HEK293 (cell line): Measurements from ENCODE around the gene CPNE4.

ENCODE experiments used
- CTCF ChIA-PET: fragments of 350-600 bp; formaldehyde crosslinking; extraction: SDS; loops from one replicate; lab custom pipeline; 2021; ENCODE audit warnings: antibody characterized with exemption; lab: Yijun Ruan, JAX
- POLR2A ChIA-PET: fragments of 300-600 bp; formaldehyde crosslinking; extraction: SDS; loops from one replicate; lab custom pipeline; 2020; ENCODE audit warnings: antibody characterized with exemption, inconsistent platforms; lab: Yijun Ruan, JAX
- H3K27ac ChIP-seq: fragments of 200-500 bp; sonication (Bioruptor generic); 2 replicates; pipeline ENCODE4 v1.5.1; 2014; ENCODE audit warnings: low read depth, low read length, control low read depth, inconsistent platforms; ENCODE audit errors: extremely low read depth
- H3K36me3 ChIP-seq, 2 experiments: fragments of 200-500 bp in 1 of 2; sonication (Bioruptor generic) in 1 of 2; 1 replicate in 1 of 2; 2 replicates in 1 of 2; pipeline ENCODE4 v1.5.1; 2014 to 2017; ENCODE audit warnings: inconsistent platforms in 2 of 2, low read length in 2 of 2; ENCODE audit not compliant: control insufficient read depth in 2 of 2, insufficient read depth in 1 of 2
- H3K4me1 ChIP-seq: fragments of 200-500 bp; sonication (Bioruptor generic); 2 replicates; pipeline ENCODE4 v1.5.1; 2014; ENCODE audit warnings: mild to moderate bottlenecking, low read length, inconsistent platforms; ENCODE audit not compliant: control insufficient read depth, insufficient read depth
- H3K4me3 ChIP-seq: 2 replicates; pipeline ENCODE4 v1.5.1; 2011; ENCODE audit warnings: low read depth, mild to moderate bottlenecking, control low read depth, low read length, moderate library complexity
- H3K9me3 ChIP-seq: fragments of 200-500 bp; sonication (Bioruptor generic); 2 replicates; pipeline ENCODE4 v1.5.1; 2014; ENCODE audit warnings: low read depth, low read length, inconsistent platforms; ENCODE audit not compliant: control insufficient read depth, insufficient read depth
- EGR2 ChIP-seq: fragments of 450-650 bp; formaldehyde crosslinking; IDR thresholded peaks from 2 replicates; pipeline ENCODE4 v1.5.1; 2016; ENCODE audit warnings: low read depth, missing biosample characterization, missing genetic modification characterization
- MEIS1 ChIP-seq: sonication (generic); formaldehyde crosslinking; IDR thresholded peaks from 2 replicates; pipeline ENCODE4 v1.8.1; 2022; ENCODE audit warnings: missing genetic modification reagents, mild to moderate bottlenecking, borderline replicate concordance
- SALL2 ChIP-seq: fragments of 450-650 bp; formaldehyde crosslinking; IDR thresholded peaks from 2 replicates; pipeline ENCODE4 v1.5.0; 2017; ENCODE audit warnings: missing biosample characterization, mild to moderate bottlenecking, missing genetic modification characterization, borderline replicate concordance
- SCRT1 ChIP-seq: fragments of 450-650 bp; formaldehyde crosslinking; IDR thresholded peaks from 2 replicates; pipeline ENCODE4 v1.5.1; 2016; ENCODE audit warnings: missing biosample characterization, missing genetic modification characterization, borderline replicate concordance
- TRIM28 ChIP-seq: IDR thresholded peaks from 2 replicates; pipeline ENCODE4 v1.6.1; 2011; ENCODE audit warnings: low read length, control low read depth, borderline replicate concordance
- YY2 ChIP-seq: fragments of 450-650 bp; formaldehyde crosslinking; IDR thresholded peaks from 2 replicates; pipeline ENCODE4 v1.5.1; 2016; ENCODE audit warnings: missing biosample characterization, missing genetic modification characterization
- ZBTB21 ChIP-seq: fragments of 450-650 bp; formaldehyde crosslinking; IDR thresholded peaks from 2 replicates; pipeline ENCODE4 v1.5.1; 2017; ENCODE audit warnings: missing biosample characterization, missing genetic modification characterization
- ZNF10 ChIP-seq: fragments of 450-650 bp; formaldehyde crosslinking; IDR thresholded peaks from 2 replicates; pipeline ENCODE4 v1.5.1; 2017; ENCODE audit warnings: missing biosample characterization, missing genetic modification characterization
- ZNF114 ChIP-seq: fragments of 450-650 bp; formaldehyde crosslinking; IDR thresholded peaks from 2 replicates; pipeline ENCODE4 v1.5.0; 2017; ENCODE audit warnings: missing biosample characterization, missing genetic modification characterization
- ZNF132 ChIP-seq: fragments of 450-650 bp; formaldehyde crosslinking; IDR thresholded peaks from 2 replicates; pipeline ENCODE4 v1.5.1; 2017; ENCODE audit warnings: missing biosample characterization, missing genetic modification characterization, borderline replicate concordance
- ZNF146 ChIP-seq: fragments of 450-650 bp; formaldehyde crosslinking; IDR thresholded peaks from 2 replicates; pipeline ENCODE4 v1.5.1; 2016; ENCODE audit warnings: missing biosample characterization, missing genetic modification characterization
- ZNF274 ChIP-seq, 2 experiments: fragments of 200-500 bp in 1 of 2; fragments of 450-650 bp in 1 of 2; sonication (Bioruptor generic) in 1 of 2; formaldehyde crosslinking in 1 of 2; IDR thresholded peaks; 2 replicates each; pipeline versions ENCODE4 v1.5.1 to v1.6.1; 2014 to 2016; ENCODE audit warnings: borderline replicate concordance in 1 of 2, inconsistent platforms in 1 of 2, low read length in 1 of 2, missing biosample characterization in 1 of 2, missing genetic modification characterization in 1 of 2
- ZNF292 ChIP-seq: fragments of 450-650 bp; formaldehyde crosslinking; IDR thresholded peaks from 2 replicates; pipeline ENCODE4 v1.5.1; 2016; ENCODE audit warnings: low read depth, missing biosample characterization, missing genetic modification characterization, borderline replicate concordance
- ZNF394 ChIP-seq: fragments of 450-650 bp; formaldehyde crosslinking; IDR thresholded peaks from 2 replicates; pipeline ENCODE4 v1.5.1; 2016; ENCODE audit warnings: missing biosample characterization, missing genetic modification characterization, mild to moderate bottlenecking, moderate library complexity, borderline replicate concordance
- ZNF561 ChIP-seq: fragments of 450-650 bp; IDR thresholded peaks from 2 replicates; pipeline ENCODE4 v1.5.1; 2018; ENCODE audit warnings: missing biosample characterization, missing genetic modification characterization, borderline replicate concordance
- ZNF585B ChIP-seq: fragments of 450-650 bp; formaldehyde crosslinking; IDR thresholded peaks from 2 replicates; pipeline ENCODE4 v1.5.1; 2016; ENCODE audit warnings: missing biosample characterization, missing genetic modification characterization
- ZNF600 ChIP-seq: fragments of 450-650 bp; formaldehyde crosslinking; IDR thresholded peaks from 2 replicates; pipeline ENCODE4 v1.5.1; 2016; ENCODE audit warnings: missing biosample characterization, missing genetic modification characterization
- ZNF654 ChIP-seq: fragments of 450-650 bp; formaldehyde crosslinking; IDR thresholded peaks from 2 replicates; pipeline ENCODE4 v1.5.1; 2016; ENCODE audit warnings: low read depth, missing biosample characterization, missing genetic modification characterization
- ZNF701 ChIP-seq: fragments of 450-650 bp; formaldehyde crosslinking; IDR thresholded peaks from 2 replicates; pipeline ENCODE4 v1.5.1; 2016; ENCODE audit warnings: missing biosample characterization, missing genetic modification characterization
- ZNF76 ChIP-seq: fragments of 450-650 bp; formaldehyde crosslinking; IDR thresholded peaks from 2 replicates; pipeline ENCODE4; 2016; ENCODE audit warnings: low read depth, missing biosample characterization, missing genetic modification characterization, borderline replicate concordance
- ZNF768 ChIP-seq: fragments of 450-650 bp; formaldehyde crosslinking; IDR thresholded peaks from 2 replicates; pipeline ENCODE4 v1.5.1; 2018; ENCODE audit warnings: missing biosample characterization, mild to moderate bottlenecking, missing genetic modification characterization
- ZNF785 ChIP-seq: fragments of 450-650 bp; formaldehyde crosslinking; IDR thresholded peaks from 2 replicates; pipeline ENCODE4 v1.5.1; 2016; ENCODE audit warnings: missing biosample characterization, missing genetic modification characterization
- ZNF830 ChIP-seq: fragments of 450-650 bp; IDR thresholded peaks from 2 replicates; pipeline ENCODE4 v1.5.0; 2018; ENCODE audit warnings: missing biosample characterization, missing genetic modification characterization, low read depth, mild to moderate bottlenecking, moderate library complexity
- ZSCAN16 ChIP-seq: fragments of 450-650 bp; formaldehyde crosslinking; IDR thresholded peaks from 2 replicates; pipeline ENCODE4 v1.5.1; 2016; ENCODE audit warnings: missing biosample characterization, missing genetic modification characterization
- ZSCAN23 ChIP-seq: fragments of 450-650 bp; formaldehyde crosslinking; IDR thresholded peaks from 2 replicates; pipeline ENCODE4 v1.5.1; 2016; ENCODE audit warnings: missing biosample characterization, missing genetic modification characterization
- TF ChIP-seq, protein P1 (sequence below): fragments of 450-650 bp; formaldehyde crosslinking; IDR thresholded peaks from 2 replicates; pipeline ENCODE4 v1.5.1; 2016; ENCODE audit warnings: missing biosample characterization, missing genetic modification characterization, borderline replicate concordance
- TF ChIP-seq, protein P2 (sequence below): fragments of 450-650 bp; formaldehyde crosslinking; IDR thresholded peaks from 2 replicates; pipeline ENCODE4 v1.5.1; 2017; ENCODE audit warnings: missing biosample characterization, missing genetic modification characterization
- TF ChIP-seq, protein P3 (sequence below): fragments of 450-650 bp; formaldehyde crosslinking; IDR thresholded peaks from 2 replicates; pipeline ENCODE4 v1.5.1; 2016; ENCODE audit warnings: missing biosample characterization, missing genetic modification characterization, low read depth
- TF ChIP-seq, protein P4 (sequence below): fragments of 450-650 bp; formaldehyde crosslinking; IDR thresholded peaks from 2 replicates; pipeline ENCODE4 v1.5.1; 2016; ENCODE audit warnings: missing biosample characterization, missing genetic modification characterization

CPNE4 gene

DNA sequence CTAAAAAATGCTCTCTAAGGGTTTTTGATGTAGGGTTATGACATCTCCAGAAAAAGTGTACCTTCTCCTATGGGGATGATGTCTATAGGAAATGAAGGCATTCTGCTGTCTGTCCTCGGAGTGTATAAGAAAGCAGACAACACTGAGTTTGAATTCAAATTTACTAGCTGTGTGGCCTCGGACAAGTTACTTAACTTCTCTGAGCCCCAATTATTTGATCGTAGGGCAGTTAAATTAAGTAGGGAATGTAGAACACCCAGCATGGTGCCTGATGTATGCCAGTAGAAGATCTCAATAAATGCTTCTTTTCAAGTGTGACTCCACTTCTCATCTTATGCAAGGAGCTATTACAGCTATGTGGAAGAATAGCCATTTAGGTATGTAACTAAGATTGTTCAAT is 184.6 kb downstream of the CPNE4 start:
- Histone ChIP-seq H3K9me3 (no peaks in the 10 kb centered on the region), H3K27ac (no peak overlapping the region), H3K4me1 (no peaks in the 10 kb centered on the region), H3K36me3 (no peaks in the 10 kb centered on the region), H3K4me3 (no peak overlapping the region)
- ChIA-PET CTCF (no interaction called here), POLR2A (no interaction called here)
- TF ChIP-seq, protein P1, sequence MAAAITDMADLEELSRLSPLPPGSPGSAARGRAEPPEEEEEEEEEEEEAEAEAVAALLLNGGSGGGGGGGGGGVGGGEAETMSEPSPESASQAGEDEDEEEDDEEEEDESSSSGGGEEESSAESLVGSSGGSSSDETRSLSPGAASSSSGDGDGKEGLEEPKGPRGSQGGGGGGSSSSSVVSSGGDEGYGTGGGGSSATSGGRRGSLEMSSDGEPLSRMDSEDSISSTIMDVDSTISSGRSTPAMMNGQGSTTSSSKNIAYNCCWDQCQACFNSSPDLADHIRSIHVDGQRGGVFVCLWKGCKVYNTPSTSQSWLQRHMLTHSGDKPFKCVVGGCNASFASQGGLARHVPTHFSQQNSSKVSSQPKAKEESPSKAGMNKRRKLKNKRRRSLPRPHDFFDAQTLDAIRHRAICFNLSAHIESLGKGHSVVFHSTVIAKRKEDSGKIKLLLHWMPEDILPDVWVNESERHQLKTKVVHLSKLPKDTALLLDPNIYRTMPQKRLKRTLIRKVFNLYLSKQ: no peak
- TF ChIP-seq ZSCAN23 (tag by site-specific recombination) (no peak), ZSCAN16 (tag by site-specific recombination) (no peak)

DNA sequence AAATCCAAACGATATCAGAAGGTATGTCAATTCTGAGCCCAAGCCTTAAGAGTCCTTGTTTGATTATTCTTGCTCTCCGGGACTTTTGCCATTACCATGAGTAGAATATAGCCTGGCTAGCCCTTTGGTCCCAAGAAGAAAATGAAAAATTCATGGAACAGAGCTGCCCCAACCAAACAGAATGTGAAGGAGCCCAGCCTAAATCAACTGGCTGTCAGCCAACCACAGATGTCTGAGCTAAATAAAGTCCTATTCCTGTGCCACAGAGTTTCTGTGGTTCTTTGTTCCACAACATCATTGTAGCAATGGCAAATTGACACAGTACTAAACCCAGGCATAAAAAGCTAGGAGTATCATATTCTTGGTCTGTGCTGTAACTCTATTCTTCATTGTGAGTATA is 185.2 kb downstream of the CPNE4 start:
- H3K27ac ChIP-seq: no peak overlapping the region
- ChIA-PET POLR2A (no interaction called here), CTCF (no interaction called here)

DNA sequence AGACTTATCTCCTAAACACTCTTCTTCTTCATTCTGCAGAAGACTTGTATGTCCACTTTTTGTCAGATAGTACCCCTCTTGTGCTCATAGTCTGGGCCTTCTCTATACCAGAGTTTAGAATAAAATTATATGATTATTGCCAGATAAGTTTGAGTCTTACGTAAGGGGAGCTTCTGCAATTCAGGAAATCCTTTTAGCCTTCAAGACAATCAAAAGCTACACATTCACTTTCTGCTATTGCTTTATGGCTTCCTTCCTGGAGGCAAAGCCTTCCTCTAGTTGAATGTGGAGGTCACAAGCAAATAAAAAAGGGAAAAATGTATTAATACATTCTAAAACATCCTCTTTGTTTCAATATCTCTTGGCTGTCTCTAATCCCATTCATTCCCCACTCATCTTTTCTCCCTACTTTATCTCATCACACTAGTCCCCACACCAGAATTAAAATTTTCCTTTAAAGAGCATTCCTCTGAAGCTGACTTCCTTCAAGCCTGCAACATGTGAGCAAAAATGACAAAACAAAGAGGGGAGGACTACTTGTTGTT is 186.8 kb downstream of the CPNE4 start:
- Histone ChIP-seq H3K9me3 (no peaks in the 10 kb centered on the region), H3K4me1 (no peaks in the 10 kb centered on the region), H3K27ac (no peak overlapping the region), H3K4me3 (no peak overlapping the region), H3K36me3 (no peaks in the 10 kb centered on the region)
- ChIA-PET POLR2A (no interaction called here), CTCF (no interaction called here)
- TF ChIP-seq ZNF76 (no peak), ZBTB21 (tag by site-specific recombination) (no peak), ZSCAN23 (tag by site-specific recombination) (no peak), ZNF785 (tag by site-specific recombination) (no peak), MEIS1 (CRISPR knock-in tag) (no peak), ZNF830 (tag by site-specific recombination) (no peak), ZNF600 (tag by site-specific recombination) (no peak), ZNF585B (no peak), ZNF132 (tag by site-specific recombination) (no peak), SCRT1 (tag by site-specific recombination) (no peak), ZNF146 (tag by site-specific recombination) (no peak), YY2 (tag by site-specific recombination) (no peak), ZNF654 (tag by site-specific recombination) (no peak), ZNF394 (tag by site-specific recombination) (no peak), SALL2 (no peak), ZNF701 (tag by site-specific recombination) (no peak), ZNF10 (tag by site-specific recombination) (no peak)
- TF ChIP-seq, protein P2, sequence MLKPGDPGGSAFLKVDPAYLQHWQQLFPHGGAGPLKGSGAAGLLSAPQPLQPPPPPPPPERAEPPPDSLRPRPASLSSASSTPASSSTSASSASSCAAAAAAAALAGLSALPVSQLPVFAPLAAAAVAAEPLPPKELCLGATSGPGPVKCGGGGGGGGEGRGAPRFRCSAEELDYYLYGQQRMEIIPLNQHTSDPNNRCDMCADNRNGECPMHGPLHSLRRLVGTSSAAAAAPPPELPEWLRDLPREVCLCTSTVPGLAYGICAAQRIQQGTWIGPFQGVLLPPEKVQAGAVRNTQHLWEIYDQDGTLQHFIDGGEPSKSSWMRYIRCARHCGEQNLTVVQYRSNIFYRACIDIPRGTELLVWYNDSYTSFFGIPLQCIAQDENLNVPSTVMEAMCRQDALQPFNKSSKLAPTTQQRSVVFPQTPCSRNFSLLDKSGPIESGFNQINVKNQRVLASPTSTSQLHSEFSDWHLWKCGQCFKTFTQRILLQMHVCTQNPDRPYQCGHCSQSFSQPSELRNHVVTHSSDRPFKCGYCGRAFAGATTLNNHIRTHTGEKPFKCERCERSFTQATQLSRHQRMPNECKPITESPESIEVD (tag by site-specific recombination): no peak

More for the DNA sequence above, 185.2 kb downstream of the CPNE4 start:
- TF ChIP-seq ZNF114 (tag by site-specific recombination): no peak
- TF ChIP-seq EGR2 (tag by site-specific recombination): no peak
- TF ChIP-seq, protein P3, sequence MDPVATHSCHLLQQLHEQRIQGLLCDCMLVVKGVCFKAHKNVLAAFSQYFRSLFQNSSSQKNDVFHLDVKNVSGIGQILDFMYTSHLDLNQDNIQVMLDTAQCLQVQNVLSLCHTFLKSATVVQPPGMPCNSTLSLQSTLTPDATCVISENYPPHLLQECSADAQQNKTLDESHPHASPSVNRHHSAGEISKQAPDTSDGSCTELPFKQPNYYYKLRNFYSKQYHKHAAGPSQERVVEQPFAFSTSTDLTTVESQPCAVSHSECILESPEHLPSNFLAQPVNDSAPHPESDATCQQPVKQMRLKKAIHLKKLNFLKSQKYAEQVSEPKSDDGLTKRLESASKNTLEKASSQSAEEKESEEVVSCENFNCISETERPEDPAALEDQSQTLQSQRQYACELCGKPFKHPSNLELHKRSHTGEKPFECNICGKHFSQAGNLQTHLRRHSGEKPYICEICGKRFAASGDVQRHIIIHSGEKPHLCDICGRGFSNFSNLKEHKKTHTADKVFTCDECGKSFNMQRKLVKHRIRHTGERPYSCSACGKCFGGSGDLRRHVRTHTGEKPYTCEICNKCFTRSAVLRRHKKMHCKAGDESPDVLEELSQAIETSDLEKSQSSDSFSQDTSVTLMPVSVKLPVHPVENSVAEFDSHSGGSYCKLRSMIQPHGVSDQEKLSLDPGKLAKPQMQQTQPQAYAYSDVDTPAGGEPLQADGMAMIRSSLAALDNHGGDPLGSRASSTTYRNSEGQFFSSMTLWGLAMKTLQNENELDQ (tag by site-specific recombination): no peak
- TF ChIP-seq, protein P4, sequence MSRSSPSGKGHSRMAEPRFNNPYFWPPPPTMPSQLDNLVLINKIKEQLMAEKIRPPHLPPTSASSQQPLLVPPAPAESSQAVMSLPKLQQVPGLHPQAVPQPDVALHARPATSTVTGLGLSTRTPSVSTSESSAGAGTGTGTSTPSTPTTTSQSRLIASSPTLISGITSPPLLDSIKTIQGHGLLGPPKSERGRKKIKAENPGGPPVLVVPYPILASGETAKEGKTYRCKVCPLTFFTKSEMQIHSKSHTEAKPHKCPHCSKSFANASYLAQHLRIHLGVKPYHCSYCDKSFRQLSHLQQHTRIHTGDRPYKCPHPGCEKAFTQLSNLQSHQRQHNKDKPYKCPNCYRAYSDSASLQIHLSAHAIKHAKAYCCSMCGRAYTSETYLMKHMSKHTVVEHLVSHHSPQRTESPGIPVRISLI (tag by site-specific recombination): no peak
- no peak for TF ChIP-seq ZNF561 (tag by site-specific recombination)
- TF ChIP-seq TRIM28: no peak
- no peak for TF ChIP-seq ZNF274 (IDR thresholded peaks at IDR 0.05; ENCODE audit: low read length)
- TF ChIP-seq ZNF274 (tag by site-specific recombination; IDR thresholded peaks at IDR 0.05; ENCODE audit: borderline replicate concordance): no peak
- no peak for TF ChIP-seq ZNF292 (tag by site-specific recombination)
- TF ChIP-seq ZNF768: no peak
- H3K36me3 ChIP-seq: no peaks in the 10 kb centered on the region
- no peaks in the 10 kb centered on the region for H3K4me1 ChIP-seq
- no peak overlapping the region for H3K4me3 ChIP-seq
- H3K9me3 ChIP-seq: no peaks in the 10 kb centered on the region
